GM18519 (cell line): ENCODE measurements around the gene BAD.
"Not testable (repeated sequence)": the region's sequence is repeated elsewhere in the genome, so short reads cannot be mapped to it uniquely, and the experiment has no call there.

Experiments used
- ATAC-seq: cut with Tn5 transposase; IDR thresholded peaks from one replicate; pipeline ENCODE4 v1.9.1; 2021; ENCODE audit warnings: mild to moderate bottlenecking, moderate library complexity; ENCODE audit not compliant: unreplicated experiment, low FRiP score

The BAD gene

DNA sequence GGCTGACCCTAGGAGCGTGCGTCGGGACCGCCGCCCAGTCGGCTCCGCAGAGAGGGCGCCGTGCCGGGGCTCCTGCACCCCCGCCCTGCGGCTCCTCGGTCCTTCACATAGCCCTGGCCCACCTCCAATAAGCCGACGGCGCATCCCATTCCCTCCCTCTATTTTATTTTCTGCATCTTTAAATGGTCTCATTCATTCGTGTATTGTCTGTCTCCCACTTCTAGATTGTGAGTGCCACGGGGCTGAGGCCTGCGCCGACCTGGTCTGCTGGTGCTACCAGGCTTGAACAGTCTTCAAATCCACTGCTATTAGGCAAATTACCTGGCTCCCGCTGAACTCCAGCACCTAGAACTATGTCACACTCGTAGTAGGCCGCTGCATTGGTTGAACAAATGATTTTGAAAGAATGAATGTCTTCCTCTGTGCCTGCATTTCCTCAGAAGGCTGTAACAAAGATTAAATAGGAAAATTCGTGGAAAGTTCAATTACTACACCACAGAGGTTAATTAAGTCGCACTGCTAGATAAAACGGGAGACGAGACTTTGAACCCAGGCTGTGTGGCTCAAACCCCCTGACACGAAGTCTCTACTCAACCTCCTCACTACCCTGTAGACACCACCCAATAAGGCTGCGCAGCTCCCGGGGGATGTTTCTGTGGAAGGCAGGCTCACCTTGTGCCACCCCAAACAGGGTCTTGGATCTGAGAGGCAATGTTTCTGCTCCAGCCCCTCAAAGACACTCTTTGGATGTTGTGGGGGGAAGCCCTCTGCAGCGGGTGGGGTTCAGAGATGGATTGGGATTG is 36.5 kb downstream of the BAD start:
- no peak for ATAC-seq

GRCh38 chr11:64246871-64247728 is 37.4 kb downstream of the BAD start, which contains the start of gene PPP1R14B:
PPP1R14B (minus strand) TSS chr11:64246943; CDS start chr11:64246673, 270 bp downstream.
- no peak for ATAC-seq

GRCh38 chr11:64246621-64246870 is 37.9 kb downstream of the BAD start:
- not testable (repeated sequence) for ATAC-seq

GRCh38 chr11:64245797-64246620 is 38.5 kb downstream of the BAD start:
- no peak for ATAC-seq

- no peak for ATAC-seq
These were observed 39.1 kb downstream of the BAD start for GRCh38 chr11:64245401-64245796.

DNA sequence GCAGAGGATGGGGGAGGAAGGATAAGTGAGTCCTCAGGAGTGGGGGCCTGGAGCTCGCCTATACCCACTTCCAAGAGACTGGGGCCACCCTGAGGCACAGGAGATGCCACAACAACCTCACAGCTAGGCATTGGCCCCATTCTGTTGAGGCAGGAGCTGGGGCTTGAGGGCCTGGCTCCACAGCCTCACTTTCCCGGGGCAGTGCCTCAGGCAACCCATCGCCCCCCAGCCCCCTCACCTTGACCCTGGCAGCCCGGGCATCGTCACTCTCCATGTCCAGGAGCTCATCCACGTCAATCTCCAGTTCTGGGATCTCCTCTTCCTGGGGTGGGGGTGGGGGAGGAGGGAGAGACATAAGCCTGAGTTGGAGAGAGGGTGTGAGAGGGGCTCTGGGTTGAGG is 39.5 kb downstream of the BAD start:
- no peak for ATAC-seq

GRCh38 chr11:64244107-64244506 is 40.4 kb downstream of the BAD start:
- ATAC-seq = no peak

GRCh38 chr11:64243236-64243854 is 41.1 kb downstream of the BAD start:
- ATAC-seq = no peak

- peak; percentile 41 for ATAC-seq
These were observed 42.7 kb downstream of the BAD start for GRCh38 chr11:64241491-64242374.

- no peak for ATAC-seq
These were observed 43.3 kb downstream of the BAD start for GRCh38 chr11:64241241-64241490.

DNA sequence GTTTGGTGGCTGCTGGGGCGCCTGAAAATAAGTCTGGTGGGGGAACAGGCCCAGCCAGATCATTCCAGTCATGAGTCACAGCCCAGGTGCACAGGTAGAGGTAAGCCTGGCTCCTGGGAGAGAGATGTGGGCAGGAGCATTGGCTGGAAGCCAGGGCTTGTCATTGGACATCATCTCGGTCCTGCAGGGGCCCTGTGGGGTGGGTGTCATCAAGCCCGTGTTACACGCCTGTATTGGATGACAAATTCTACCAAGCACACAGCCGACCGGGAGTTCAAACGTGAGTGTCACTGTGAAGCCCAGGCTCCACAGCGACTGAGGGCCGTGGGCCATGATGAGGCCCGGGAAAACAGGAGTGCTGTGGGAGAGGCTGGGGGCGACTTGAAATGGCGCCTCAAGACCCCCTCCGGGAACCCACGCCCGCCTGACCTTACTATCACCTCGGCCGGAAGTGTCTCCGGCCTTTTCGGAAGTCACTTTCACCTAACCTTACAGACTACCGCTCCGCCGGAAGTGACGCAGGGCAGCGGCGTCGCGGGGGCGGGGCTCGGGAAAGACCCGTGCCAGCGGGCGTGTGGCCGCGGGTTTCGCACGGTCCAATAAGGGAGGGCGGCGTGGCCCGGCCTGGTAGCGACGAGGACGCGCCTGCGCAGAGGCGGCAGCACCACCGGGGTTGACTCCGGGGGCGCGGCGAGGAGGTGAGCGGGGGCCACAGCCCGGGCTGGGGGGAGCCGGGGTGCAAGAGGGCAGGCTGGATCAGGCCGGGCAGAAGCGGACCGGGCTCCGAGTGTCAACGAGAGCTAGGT is 43.8 kb downstream of the BAD start, which contains the start of gene FKBP2:
Gene FKBP2, plus strand, starts transcription at position 661 of the 806 bp plus-strand sequence. CDS start 1,293 bp downstream, outside the sequence.
- ATAC-seq = peak; percentile 51

DNA sequence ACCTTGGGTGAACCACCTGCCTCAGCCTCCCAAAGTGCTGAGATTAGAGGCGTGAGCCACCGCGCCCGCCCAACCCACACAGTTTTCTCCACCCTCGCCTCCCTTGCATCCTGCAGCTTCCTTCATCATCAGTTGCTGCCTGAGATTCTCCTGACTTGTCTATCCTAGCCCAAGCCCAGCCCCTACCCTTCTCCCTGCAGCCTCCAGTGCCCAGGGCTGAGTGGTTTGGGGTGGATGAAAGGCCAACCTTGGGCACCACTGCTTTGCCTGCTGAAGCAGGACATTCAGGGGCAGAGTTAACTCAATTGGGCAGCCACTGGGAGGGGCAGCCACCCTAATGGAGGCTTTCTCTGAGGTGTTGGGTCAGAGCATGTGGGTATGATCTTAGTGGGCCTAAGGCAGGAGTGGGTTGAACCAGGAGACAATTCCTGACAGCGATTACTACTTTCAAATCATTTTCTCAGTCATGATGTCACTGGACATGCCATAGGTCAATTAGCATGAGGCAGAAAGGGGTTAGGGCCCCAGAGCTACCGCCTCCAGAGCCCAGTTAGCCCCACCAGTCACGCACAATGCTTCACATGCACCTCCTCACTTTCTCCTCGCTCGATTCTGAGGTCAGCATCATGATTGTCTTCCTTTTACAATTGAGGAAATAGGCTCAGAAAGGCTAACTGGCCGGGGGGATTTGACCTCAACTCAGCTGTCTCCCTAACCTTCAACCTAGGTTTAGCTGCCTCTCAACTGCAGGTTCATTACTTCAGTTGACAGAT is 44.6 kb downstream of the BAD start:
- no peak for ATAC-seq

- ATAC-seq = no peak
These were observed 45.5 kb downstream of the BAD start for GRCh38 chr11:64238999-64239398.

DNA sequence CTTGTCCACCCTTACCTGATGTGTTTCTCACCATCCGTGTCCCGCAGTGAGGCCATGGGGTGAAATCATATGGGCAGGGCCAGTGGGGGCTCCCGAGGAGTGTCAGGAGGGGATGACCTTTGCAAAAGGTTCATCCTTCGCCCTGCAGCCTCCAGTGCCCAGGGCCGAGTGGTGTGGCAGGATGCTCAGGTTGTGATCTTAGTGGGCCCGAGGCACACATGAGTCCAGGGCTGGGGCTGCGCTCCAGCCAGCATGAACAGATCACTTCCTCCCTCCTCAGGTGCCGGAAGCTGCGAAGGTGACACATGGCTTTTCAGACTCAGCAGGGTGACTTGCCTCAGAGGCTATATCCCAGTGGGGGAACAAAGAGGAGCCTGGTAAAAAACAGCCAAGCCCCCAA is 46.4 kb downstream of the BAD start:
- no peak for ATAC-seq

DNA sequence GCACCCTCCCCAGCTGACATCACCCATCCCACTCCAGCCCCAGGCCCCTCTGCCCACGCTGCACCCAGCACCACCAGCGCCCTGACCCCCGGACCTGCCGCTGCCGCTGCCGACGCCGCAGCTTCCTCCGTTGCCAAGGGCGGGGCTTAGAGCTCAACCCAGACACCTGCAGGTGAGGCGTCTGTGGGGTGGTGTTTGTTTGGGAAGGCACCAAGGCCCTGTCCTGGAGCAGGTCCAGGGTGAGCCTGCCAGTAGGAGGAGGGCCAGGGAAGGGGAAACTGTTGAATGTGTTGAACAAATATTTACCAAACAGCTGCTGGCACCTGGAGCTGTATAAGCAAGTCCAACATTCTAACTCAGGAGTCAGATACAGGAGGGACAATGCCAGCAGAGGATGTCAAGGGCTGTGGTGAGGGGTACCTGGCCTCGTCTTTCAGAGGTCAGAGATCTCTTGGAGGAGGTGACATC is 46.9 kb downstream of the BAD start:
- no peak for ATAC-seq

DNA sequence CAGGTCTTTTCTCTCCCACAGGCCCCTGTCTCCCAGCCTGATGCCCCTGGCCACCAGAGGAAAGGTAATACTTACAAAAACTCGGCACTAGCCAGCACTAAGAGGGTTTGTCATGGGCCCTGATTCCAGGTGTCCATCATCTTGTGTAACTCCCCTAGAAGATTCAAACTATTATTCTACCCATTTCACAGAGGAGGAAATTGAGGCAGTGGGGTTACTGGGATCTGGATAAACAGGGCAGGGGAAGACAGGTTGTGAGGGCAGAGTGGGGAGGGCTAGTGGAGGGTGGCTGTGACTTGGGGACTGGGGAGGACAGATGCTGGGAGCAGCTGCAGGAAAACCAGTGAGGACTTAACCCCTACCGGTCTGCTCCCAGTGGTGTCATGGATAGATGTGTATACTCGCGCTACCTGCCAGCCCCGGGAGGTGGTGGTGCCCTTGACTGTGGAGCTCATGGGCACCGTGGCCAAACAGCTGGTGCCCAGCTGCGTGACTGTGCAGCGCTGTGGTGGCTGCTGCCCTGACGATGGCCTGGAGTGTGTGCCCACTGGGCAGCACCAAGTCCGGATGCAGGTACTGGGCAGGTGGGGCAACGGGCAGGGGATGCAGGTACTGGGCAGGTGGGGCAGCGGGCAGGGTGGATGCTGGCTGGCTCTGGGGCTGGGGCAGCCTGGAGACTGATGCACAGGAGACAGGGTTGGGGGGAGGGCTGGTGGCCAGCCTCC is 48.9 kb downstream of the BAD start:
- ATAC-seq = no peak

- no peak for ATAC-seq
These were observed 49.7 kb downstream of the BAD start for GRCh38 chr11:64234647-64235379.
